ENCODE data around the gene PXT1. TPM values are rescaled to one million over a fixed set of nuclear protein-coding genes. Genes with fewer than 3 reads are reported as not detected.

PXT1 gene
- total and polyA plus RNA-seq, 2 donors (not counting 1 experiment from before 2014, with no cell fraction given): 0.52 TPM; not detected in 1

- H3K9me3 Mint-ChIP-seq (ENCODE audit: insufficient read depth): no peaks in the 10 kb centered on the region
- TF ChIP-seq EZH2 (IDR thresholded peaks at IDR 0.05; ENCODE audit: borderline replicate concordance, insufficient read depth, low read depth, low read length, poor library complexity, severe bottlenecking): no peak
- TF ChIP-seq CTCF (IDR thresholded peaks at IDR 0.05): peak; percentile 32
- POLR2A ChIA-PET: interaction anchor here (0.8 kb wide), 1 partner anchor 163 kb away, joined by 3 read pairs; no protein-coding TSS in a partner anchor
- Histone ChIP-seq H4K20me1 (ENCODE audit: control insufficient read depth, insufficient read depth, low read length, poor library complexity, severe bottlenecking) (no peaks in the 10 kb centered on the region), H3K4me1 (ENCODE audit: control insufficient read depth in 2 of 2, insufficient read depth in 2 of 2, low read length in 2 of 2) (peaks cover under 1 to 2% of the 10 kb centered on the region in 2 donors), H3K4me3 (ENCODE audit: control extremely low read depth in 1 of 5, extremely low read depth in 1 of 5, insufficient read depth in 1 of 5, low read depth in 2 of 5, low read length in 4 of 5) (no peak overlapping the region), H3K9ac (ENCODE audit: low read length) (no peak overlapping the region), H2AFZ (ENCODE audit: insufficient read depth, low read depth, low read length, poor library complexity, severe bottlenecking) (no peak overlapping the region), H3K27ac (ENCODE audit: low read length in 2 of 2) (no peak overlapping the region), H3K9me3 (ENCODE audit: control extremely low read depth in 1 of 3, control insufficient read depth in 2 of 3, insufficient read depth in 1 of 3, low read length in 2 of 3) (no peaks in the 10 kb centered on the region), H3K79me2 (ENCODE audit: control insufficient read depth, insufficient read depth, low read length) (no peaks in the 10 kb centered on the region), H3K4me2 (replicated peaks; ENCODE audit: low read depth, low read length, poor library complexity, severe bottlenecking) (no peak overlapping the region), H3K36me3 (replicated peaks in 1 of 2; ENCODE audit: control extremely low read depth in 1 of 2, control insufficient read depth in 1 of 2, extremely low read depth in 1 of 2, insufficient read depth in 2 of 2, low read length in 1 of 2) (no peaks in the 10 kb centered on the region), H3K27me3 (replicated peaks in 1 of 4; ENCODE audit: control extremely low read depth in 1 of 4, control insufficient read depth in 3 of 4, insufficient read depth in 4 of 4, low read length in 3 of 4) (no peaks in the 10 kb centered on the region)
- H3K27ac Mint-ChIP-seq: no peak overlapping the region
- intact Hi-C loops (cut with micrococcal nuclease): loop anchor here (10.0 kb wide), 2 partner anchors 86 to 426 kb away; no protein-coding TSS in a partner anchor
- no peaks in the 10 kb centered on the region for H3K27me3 Mint-ChIP-seq
- DNase-seq (no peak), ATAC-seq (ENCODE audit: low read depth) (no peak)
- no CpG with 5 or more reads among the region's 4 CpGs for WGBS (ENCODE audit: insufficient coverage)
- H3K4me3 Mint-ChIP-seq: no peak overlapping the region
- peaks cover 2% of the 10 kb centered on the region for H3K4me1 Mint-ChIP-seq
- CTCF ChIA-PET: interaction anchor here (0.6 to 2.0 kb wide), 7 partner anchors 9 to 330 kb away, joined by 3 to 7 read pairs (median 6); no protein-coding TSS in a partner anchor
These were observed 13.7 kb downstream of the PXT1 start for GRCh38 chr6:36428911-36429310.

- no peaks in the 10 kb centered on the region for H3K27me3 Mint-ChIP-seq
- Histone ChIP-seq H4K20me1 (ENCODE audit: control insufficient read depth, insufficient read depth, low read length, poor library complexity, severe bottlenecking) (no peaks in the 10 kb centered on the region), H3K27me3 (replicated peaks in 1 of 4; ENCODE audit: control extremely low read depth in 1 of 4, control insufficient read depth in 3 of 4, insufficient read depth in 4 of 4, low read length in 3 of 4) (no peaks in the 10 kb centered on the region), H3K4me1 (ENCODE audit: control insufficient read depth in 2 of 2, insufficient read depth in 2 of 2, low read length in 2 of 2) (peaks cover 9 to 14% of the 10 kb centered on the region in 2 donors), H3K79me2 (ENCODE audit: control insufficient read depth, insufficient read depth, low read length) (no peaks in the 10 kb centered on the region), H3K9me3 (ENCODE audit: control extremely low read depth in 1 of 3, control insufficient read depth in 2 of 3, insufficient read depth in 1 of 3, low read length in 2 of 3) (no peaks in the 10 kb centered on the region), H3K9ac (ENCODE audit: low read length) (no peak overlapping the region), H3K4me3 (ENCODE audit: control extremely low read depth in 1 of 5, extremely low read depth in 1 of 5, insufficient read depth in 1 of 5, low read depth in 2 of 5, low read length in 4 of 5) (no peak overlapping the region), H3K27ac (ENCODE audit: low read length in 2 of 2) (no peak overlapping the region), H3K36me3 (replicated peaks in 1 of 2; ENCODE audit: control extremely low read depth in 1 of 2, control insufficient read depth in 1 of 2, extremely low read depth in 1 of 2, insufficient read depth in 2 of 2, low read length in 1 of 2) (no peaks in the 10 kb centered on the region), H3K4me2 (replicated peaks; ENCODE audit: low read depth, low read length, poor library complexity, severe bottlenecking) (no peak overlapping the region), H2AFZ (ENCODE audit: insufficient read depth, low read depth, low read length, poor library complexity, severe bottlenecking) (no peak overlapping the region)
- ChIA-PET CTCF (no interaction called here), POLR2A (no interaction called here)
- H3K27ac Mint-ChIP-seq: no peak overlapping the region
- peaks cover 17% of the 10 kb centered on the region for H3K4me1 Mint-ChIP-seq
- TF ChIP-seq CTCF (IDR thresholded peaks at IDR 0.05) (no peak), EZH2 (IDR thresholded peaks at IDR 0.05; ENCODE audit: borderline replicate concordance, insufficient read depth, low read depth, low read length, poor library complexity, severe bottlenecking) (no peak)
- DNase-seq (no peak), ATAC-seq (ENCODE audit: low read depth) (no peak)
- no CpG with 5 or more reads among the region's 3 CpGs for whole genome bisulfite sequencing (ENCODE audit: insufficient coverage)
- intact Hi-C loops (cut with micrococcal nuclease): loop anchor here (10.0 kb wide), 2 partner anchors 88 to 428 kb away; no protein-coding TSS in a partner anchor
- no peaks in the 10 kb centered on the region for H3K9me3 Mint-ChIP-seq (ENCODE audit: insufficient read depth)
- no peak overlapping the region for H3K4me3 Mint-ChIP-seq
These were observed 16.0 kb downstream of the PXT1 start for GRCh38 chr6:36426622-36427021.
